CD4-positive, alpha-beta T cell treated with Interferon alpha-2 for 1 hour (primary cell): ENCODE measurements around the gene CLEC4G.

Experiments used
- DNase-seq, 2 donors: peaks; one replicate each; pipeline ENCODE4 v3.0.0-alpha.2; 2020 to 2022

The CLEC4G gene

DNA sequence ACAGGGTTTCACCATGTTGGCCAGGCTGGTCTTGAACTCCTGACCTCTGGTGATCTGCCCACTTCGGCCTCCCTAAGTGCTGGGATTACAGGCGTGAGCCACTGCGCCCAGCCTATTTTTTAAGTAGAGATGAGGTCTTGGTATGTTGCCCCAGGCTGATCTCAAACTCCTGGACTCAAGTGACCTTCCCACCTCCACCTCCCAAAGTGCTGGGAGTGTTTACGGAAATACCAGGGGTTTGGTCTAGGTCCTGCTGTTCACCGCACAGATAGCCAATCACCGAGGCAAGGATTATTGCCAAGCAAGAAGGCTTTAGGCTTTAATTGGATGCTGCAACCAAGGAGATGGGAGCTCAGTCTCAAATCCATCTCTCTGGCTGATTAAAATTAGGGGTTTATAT is 11.6 kb downstream of the CLEC4G start:
- no peak for DNase-seq

DNA sequence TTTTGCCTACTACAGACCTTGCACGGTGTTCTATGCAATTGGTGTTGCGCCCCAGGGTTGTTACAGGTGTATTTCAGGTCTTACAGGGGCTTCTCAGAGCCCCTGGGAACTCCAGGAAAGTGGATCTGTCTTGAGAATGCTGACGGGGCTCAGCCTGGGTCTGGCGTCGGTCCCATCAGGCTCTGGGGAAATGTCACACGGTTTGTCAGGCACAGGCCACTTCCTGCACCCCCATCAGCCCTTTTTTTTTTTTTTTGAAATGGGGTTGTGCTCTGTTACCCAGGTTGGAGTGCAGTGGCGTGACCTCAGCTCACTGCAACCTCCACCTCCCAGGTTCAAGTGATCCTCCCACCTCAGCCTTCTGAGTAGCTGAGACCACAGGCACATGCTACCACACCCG is 13.2 kb downstream of the CLEC4G start:
- DNase-seq = no peak

DNA sequence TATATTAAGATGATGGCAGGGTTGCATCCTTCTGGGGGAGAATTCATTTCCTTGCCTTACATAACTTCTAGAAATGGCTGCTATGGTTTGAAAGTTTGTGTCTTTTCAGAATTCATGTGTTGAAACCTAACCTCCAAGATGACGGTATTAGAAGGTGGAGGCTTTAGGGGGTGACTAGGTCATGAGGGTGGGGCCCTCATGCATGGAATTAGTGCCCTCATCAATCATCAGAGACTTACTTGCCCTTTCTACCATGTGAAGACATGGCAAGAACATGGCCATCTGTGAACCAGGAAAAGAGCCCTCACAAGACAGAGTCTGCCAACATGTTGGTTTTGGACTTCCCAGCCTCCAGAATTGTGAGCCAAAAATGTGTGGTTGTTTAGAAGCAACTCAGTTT is 15.1 kb downstream of the CLEC4G start:
- DNase-seq = no peak

DNA sequence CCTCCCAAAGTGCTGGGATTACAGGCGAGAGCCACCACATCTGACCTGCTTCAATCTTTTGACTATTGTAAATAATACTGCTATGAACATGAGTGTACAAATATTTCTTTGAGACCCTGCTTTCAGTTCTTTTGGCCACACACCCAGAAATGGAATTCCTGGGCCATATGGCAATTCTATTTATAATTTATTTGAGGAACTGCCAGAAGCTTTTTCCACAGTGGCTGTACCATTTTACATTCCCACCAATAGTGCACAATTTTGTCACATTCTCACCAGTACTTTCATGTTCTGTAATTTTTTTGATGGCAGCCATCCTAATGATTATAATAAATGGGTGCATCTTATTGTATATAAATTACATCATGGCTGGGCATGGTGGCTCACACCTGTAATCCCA is 16.2 kb downstream of the CLEC4G start:
- DNase-seq = no peak

DNA sequence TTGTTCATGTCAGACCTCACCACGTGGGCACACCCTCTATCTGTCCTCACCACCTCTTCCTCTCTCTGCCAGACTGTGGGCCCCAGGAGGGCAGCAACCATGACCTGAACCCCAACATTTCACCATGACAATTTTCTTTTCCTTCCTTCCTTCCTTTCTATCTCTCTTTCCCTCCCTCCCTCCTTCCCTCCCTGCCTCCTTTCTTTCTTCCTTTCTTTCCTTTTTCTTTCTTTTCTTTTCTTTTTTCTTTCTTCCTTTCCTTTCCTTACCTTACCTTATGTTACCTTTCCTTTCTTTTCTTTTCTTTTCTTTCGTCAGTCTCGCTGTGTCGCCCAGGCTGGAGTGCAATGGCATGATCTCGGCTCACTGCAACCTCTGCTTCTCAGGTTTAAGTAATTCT is 21.3 kb downstream of the CLEC4G start:
- DNase-seq = no peak

DNA sequence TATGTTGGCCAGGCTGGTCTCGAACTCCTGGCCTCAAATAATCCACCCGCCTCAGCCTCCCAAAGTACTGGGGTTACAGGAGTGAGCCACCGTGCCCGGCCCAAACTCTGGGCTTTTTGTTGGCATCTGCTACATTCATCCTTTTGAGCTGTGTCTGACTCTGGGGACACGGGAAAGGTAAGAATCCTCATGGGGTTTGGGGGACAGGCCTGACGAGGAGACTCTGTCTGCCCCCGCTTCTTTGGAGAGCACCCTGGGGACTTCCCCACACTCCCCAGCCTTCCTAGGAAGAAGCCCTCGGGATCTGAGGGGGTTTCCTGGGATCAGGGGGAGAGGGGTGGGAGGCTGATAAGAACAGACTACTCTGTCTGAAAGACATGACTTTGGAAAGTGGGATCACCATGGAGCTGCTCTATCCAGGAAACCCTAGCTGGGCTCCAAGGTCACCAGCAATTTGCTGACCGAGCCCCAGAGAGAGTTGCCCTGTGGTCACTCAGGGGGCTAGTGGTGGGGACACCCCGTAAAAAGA is 21.9 kb downstream of the CLEC4G start:
- DNase-seq = no peak

DNA sequence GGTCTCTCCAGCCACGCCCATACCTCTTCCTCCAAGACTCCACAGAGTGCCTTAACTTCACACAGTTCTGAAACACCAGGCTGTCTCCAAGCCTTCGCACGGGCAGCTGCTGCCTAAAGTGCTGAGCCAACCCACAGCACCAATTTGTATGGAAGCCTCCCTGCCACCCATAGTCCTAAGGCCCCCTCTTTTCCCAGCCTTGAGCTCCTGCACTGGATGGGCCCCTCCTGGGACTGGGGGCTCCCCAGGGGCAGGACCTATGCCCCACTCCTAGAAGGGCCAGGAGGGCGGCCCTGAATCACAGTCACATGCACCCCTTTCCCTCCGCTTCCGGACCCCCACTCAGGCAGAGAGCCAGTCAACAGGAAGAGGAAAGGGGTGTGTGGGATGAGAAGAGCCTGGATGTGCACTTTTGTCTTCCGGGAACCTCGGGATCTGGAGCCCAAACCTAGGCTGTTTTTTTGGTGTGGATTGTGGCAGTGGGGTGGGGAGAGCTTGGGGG is 24.9 kb downstream of the CLEC4G start:
- no peak for DNase-seq

DNA sequence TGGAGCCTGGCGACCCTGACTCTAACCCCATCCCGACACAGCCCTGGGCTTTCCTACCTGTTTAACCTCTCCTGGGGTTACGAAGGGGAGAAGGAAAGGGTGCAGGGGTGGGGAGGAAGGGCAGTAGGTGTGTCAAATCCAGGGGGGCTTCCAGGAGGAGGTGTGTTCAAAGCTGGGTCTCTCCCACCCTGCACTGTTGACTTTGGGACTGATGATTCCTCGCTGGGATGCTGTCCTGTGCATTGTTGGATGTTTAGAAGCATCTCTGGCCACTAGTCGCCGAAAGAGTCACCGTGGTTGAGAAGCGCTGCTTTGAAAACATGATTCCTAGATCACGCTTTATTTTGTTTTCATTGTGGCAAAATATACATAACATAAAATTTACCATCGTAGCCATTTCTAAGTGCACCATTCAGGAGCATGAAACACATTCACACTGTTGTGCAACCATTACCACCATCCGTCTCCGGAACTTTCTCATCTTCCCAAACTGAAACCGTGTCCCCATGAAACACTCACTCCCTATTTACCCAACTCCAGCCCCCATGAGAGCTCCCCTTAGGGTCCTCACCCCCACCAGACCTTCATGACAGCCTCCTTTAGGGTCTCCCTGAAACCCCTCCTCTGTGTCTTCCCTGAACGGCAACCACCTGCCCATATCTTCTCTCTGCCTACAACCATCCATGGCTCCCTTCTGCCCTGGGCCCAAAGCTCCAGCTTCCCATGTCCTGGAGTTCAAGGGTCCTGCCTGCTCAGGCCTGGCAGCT is 25.5 kb downstream of the CLEC4G start:
- DNase-seq = no peak

DNA sequence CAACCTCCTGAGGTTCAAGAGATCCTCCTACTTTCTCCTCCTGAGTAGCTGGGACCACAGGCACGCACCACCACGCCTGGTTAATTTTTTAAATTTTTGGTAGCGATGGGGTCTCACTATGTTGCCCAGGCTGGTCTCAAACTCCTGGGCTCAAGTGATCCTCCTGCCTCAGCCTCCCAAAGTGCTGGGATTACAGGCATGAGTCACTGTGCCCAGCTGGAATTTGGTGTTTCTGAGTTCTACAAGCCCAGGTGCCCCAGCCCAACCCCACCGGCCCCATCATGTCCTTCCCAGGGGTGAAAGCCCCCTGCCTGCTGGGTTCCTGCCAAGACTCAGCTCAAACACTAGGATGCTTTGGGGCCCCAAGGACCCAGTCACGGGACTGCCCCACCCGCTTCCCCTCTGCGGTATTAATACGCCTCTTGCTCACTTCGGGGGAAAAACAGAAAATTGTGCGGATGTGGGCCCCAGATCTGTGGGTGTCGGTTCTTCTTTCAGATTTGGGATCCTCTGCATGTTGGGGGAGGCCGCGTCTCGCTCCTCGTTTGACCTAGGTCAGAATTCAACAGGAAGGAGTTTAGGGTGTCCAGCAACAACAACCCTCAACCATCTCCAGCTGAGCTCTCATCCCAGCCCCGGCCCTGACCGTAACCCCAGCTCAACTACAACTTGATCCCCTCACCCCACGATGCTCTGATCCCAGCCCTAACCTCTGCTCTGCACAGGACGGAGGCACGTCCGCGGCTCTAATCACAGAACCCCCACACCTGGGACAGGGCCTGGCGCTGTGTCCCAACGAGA is 26.3 kb downstream of the CLEC4G start:
- peak; percentile 81 to 82 for DNase-seq

DNA sequence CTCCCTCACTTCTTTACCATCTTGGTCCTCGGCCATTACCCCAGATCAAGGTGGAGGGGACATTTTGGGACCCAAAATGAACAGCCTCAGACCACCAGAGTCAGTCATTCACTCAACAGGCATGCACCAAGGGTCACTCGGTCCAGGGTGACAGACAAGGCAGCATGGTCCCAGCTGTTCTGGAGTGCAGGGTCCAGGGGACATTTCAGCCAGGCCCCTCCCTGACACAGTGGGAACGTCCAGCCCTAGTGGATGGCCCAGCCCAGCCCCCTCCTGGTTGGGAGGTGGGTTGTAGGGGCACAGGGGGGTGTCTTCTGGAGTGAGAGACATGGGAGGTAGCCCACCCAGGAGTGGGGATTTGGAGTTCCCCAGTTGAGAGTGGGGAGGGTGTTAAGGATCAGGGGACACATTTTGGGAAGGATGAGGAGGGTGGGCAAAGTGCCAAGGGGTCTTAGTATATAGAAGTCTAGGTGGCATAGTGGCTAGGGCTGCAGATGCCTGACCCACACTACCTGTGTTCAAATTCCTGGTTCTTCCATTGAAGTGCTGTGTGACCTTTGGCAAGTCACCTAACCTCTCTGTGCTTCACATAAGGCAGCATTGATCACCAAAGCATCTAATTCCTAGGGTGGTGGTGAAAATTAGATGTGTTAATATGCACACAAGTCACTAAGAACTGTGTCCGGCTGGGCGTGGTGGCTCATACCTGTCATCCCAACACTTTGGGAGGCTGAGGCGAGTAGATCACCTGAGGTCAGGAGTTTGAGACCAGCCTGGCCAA is 27.4 kb downstream of the CLEC4G start:
- DNase-seq = no peak

DNA sequence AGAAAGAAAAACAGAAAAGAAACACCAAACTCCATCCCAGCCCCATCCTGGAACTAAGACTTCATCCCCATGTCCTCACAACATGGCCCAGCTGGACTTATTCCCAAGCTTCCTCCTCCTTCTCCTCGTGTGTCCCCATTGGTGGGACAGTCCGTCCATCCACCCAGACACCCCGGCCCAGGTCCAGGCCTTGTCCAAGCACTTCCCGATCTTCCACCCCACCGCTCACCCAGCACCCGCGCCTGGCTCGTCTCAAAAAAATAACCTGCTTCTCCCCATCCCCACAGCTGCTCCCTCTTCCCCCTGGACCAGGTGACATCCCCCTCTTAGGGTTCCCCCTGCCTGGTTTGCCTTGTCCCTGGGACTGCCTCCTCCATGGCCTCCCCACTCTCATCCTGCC is 28.6 kb downstream of the CLEC4G start:
- DNase-seq = no peak

DNA sequence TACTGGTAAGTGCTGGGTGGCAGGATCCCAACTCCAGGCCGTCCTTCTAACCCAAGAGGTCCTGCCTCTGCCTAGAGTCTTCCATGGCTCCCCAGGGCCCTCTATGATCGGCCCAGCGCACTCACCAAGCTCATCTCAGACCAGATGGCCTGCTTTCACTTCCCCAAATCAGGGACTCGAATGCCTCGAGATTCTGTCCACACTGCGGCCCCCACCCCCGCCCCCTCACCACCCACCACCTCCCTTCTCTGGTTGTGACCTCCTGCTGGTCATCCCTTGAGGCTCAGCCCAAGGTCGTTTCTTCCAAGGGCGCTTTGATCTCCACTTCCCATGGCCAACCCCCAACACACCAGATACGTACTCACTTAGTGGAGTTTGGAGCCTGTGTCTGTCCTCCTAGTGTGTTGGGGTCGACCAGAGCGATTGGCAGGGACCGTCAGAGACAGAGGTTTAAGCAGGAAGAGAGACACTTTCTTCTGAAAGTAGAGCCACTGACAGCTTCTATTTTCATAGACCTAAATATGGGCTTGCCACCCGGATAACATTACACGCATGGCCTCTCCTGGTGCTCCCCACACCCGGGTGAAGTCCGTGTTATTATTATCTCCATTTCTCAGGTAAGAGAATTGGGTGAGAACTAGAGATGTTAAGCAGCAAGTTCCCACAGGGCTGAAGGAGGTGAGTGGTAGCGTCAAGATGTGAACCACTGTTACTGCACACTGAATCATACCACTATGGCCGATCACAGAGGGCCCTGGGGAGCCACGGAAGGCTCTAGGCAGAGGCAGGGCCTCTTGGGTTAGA is 30.1 kb downstream of the CLEC4G start, which contains the start of gene FCER2:
Gene FCER2, minus strand, starts transcription at position 478 of the 804 bp plus-strand sequence. CDS start 2,371 bp downstream, outside the sequence.
- DNase-seq = peak in 1 of 2 donors; percentile 61

DNA sequence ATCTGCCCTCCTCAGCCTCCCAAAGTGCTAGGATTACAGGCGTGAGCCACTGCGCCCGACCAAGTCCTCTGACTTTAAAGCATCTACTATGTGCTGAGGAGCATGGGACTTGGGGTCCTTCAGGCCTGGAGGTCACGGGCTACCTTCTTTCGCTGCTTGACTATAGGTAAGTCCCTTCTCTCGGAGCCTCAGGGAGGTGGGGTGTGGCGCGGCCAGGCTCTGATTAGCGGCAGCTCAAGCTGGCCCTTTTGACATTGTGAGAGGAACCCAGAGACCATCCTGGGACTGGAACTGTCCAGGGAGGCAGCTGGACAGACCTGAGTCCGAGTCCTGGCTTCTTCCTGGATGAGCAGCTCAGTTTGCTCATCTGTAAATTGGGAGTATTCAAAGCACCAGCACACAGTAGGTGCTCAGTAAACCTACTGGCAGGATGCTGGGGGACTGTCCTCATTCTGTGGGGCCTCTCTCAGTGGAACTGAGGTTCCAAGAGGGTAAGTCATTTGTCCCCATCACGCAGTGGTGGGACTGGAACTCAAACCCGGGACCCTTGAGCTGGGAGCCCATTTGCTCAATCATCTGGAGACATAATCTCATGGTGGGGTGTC is 30.8 kb downstream of the CLEC4G start:
- DNase-seq = no peak

DNA sequence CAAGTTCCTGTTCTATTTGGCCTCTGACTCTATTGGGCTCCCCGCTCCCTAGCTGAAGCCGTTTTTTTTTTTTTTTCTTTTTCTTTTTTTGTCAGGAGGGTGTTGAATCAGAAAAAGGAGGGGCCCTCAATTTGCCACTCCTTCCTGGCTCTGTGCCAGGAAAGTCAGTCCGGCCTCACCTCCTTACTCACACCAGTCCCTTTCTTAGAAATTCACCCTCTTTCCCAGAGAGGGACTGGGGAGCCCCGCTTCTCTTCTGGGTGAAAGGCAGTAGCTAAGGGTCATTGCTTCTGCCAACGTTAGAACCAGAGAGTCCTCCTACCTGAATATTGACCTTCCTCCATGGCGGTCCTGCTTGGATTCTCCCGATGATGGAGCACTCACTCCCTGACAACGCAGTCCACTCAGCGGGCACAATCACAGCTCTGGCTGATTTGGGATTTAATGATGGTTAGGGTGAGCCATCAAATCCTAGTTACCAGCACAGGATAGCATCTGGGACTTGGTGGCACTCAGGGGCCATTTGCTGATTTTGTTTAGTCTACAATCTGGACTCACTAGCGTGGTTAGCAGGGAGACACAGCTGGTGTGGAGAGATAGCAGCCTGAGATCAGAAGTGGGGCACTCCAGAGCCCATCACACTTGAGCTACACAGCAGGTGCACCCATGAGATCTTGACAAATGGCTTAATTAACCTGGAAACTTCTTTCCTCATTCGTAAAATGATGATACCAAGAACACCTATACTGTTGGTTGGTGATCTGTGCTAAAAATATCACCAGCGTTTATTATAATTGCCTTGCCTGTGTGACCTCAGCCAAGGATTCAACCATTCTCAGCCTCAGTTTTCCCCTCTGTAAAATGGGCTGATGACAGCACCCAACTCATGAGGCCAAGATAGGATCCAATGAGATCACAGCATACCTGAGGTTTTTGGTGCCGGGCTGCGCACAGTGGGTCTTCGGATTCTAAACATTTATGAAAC is 32.2 kb downstream of the CLEC4G start:
- DNase-seq = peak in 1 of 2 donors; percentile 30

DNA sequence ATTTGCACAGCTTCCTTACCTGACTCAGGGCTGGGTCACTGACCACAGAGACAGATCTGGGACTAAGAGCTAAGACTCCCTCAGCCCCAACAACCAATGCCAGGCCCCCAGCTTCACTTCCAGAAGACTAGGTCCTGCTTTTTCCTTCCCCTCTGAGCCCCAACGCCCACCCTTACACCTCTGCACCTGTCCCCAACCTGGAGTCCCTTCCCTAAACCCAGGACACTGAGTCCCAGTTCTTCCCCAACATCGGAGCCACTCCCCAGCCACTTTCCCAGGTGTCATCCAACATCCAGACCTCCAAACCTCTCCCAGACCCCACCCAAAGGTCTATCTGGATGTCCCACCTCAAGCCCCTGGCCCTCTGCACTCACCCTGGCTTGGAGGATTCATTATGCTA is 32.9 kb downstream of the CLEC4G start:
- DNase-seq = no peak

DNA sequence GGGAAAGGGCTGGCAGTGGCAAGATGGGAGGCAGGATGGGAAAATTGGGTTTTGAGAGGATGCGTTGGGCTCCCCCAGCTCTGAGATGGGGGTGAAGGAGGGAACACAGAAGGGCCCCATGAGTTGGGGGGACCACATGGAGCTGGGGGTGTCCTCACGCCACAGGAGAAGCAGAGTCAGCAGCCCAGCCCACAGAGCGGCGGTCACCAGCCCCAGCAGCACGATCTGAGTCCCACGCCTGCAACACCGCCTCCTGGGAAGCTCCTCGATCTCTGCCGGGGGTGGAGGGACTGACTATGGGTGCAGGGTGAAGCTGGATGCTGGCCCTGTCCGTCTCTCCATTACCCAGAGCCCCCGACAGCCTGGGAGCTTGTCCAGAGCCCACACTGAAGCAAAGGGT is 33.3 kb downstream of the CLEC4G start:
- no peak for DNase-seq

DNA sequence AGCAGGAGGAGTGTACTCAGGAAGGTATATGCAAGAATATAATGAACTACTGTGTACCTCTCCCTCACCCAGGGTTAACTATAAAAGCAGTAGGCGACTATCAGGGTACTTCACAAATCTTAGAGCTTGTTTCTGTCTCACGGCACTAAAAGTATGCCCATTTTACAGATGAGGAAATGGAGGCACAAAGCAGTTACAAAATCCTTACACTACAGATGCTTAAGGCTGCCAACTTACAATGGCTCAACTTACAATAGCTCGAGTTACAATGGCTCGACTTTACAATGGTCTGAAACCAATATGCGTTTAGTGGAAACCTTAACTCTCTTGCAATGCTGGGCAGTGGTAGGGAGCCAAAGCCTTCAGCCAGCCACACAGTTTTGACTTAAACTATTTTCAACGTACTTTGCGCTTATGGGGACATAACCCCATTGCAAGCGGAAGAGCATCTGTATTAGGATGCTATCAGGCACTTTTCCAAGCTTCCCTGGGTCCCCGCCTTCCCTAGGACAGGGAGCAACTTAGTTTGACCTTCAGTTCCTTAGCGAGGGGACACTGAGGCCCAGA is 34.1 kb downstream of the CLEC4G start:
- DNase-seq = no peak

DNA sequence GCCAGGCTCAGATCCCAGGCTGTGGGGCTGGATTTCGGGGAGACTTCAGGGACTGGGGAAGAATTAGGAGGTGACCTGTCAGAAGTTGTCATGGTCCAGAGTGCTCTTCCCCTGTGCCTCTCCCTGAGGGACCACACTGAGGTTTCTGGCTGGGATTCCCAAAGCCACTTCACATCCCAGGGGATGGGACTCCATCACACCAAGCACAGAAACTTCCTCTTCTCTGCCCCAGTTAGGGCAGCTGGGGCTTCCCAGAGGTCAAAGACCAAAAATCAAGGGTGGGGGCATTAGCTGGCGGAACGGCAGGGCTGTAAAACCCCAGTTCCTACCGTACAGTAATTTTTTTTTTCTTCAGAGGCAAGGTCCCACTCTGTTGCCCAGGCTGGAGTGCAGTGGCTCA is 37.4 kb downstream of the CLEC4G start:
- no peak for DNase-seq

DNA sequence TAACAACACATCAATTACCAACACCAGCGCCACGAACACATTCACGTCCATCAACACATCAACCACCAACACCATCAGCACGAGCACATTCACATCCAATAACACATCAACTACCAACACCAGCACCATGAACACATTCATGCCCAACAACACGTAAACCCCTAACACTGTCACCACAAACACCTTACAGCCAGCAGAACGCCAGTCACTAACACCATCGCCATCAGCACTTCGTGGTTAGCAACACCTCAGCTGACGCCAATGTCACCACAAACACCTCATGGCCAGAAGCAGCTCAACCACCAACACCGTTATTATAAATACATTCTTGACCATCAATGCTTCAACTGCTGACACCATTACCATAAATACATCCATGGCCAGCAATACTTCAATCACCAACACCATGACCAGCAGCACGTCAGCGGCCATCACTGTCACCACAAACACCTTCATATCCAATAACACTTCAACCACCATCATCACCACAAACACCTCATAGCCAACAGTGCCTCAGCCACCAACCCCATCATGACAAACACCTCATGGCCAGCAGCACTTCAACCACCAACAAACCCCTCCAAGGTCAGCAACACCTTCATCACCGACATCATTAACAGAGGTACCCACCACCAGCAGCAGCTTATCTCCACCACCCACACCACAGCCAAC is 39.4 kb downstream of the CLEC4G start:
- peak; percentile 47 for DNase-seq
